Effector CD8-positive, alpha-beta T cell (primary cell): ENCODE measurements around the gene ZNF776.
"Not testable (repeated sequence)": the region's sequence is repeated elsewhere in the genome, so short reads cannot be mapped to it uniquely, and the experiment has no call there.

ENCODE experiments used
- DNase-seq: peaks from one replicate; lab custom pipeline; 2025; lab: John Stamatoyannopoulos, UW
- total RNA-seq, 4 experiments: gene quantifications; one replicate each; lab custom pipeline; 2026; lab: John Stamatoyannopoulos, UW

Gene ZNF776
- total RNA-seq: 30.4 to 67.6 (median 57.9) reads per million in 4 experiments

GRCh38 chr19:57746580-57747471 lies at the start of gene ZNF776:
Gene ZNF776 (plus strand): TSS chr19:57746815. CDS start chr19:57747059, 244 bp downstream.
- peak; percentile 63 for DNase-seq

- no peak for DNase-seq
Observed at GRCh38 chr19:57701625-57702024, 45.0 kb upstream of the ZNF776 start.

GRCh38 chr19:57706346-57706745 lies 40.3 kb upstream of the ZNF776 start:
- DNase-seq: no peak

- DNase-seq: peak; percentile 36
Observed at GRCh38 chr19:57708641-57709361, 37.8 kb upstream of the ZNF776 start, which contains the start of gene ZNF154. Gene ZNF154 (minus strand): TSS chr19:57709204. CDS start chr19:57708971, 233 bp downstream.

- DNase-seq: no peak
Observed at GRCh38 chr19:57709616-57710015, 37.0 kb upstream of the ZNF776 start.

GRCh38 chr19:57712222-57712621 lies 34.4 kb upstream of the ZNF776 start:
- DNase-seq: no peak

- no peak for DNase-seq
Observed at GRCh38 chr19:57719424-57719823, 27.2 kb upstream of the ZNF776 start.

GRCh38 chr19:57719901-57720519 lies 26.6 kb upstream of the ZNF776 start:
- DNase-seq: no peak

- DNase-seq: no peak
Observed at GRCh38 chr19:57720878-57721277, 25.7 kb upstream of the ZNF776 start.

GRCh38 chr19:57738320-57738719 lies 8.3 kb upstream of the ZNF776 start:
- peak; percentile 14 for DNase-seq

GRCh38 chr19:57738770-57739169 lies 7.8 kb upstream of the ZNF776 start:
- DNase-seq: not testable (repeated sequence)

- no peak for DNase-seq
Observed at GRCh38 chr19:57747472-57747807, 825 bp downstream of the ZNF776 start.

GRCh38 chr19:57748029-57748428 lies 1.4 kb downstream of the ZNF776 start:
- no peak for DNase-seq

GRCh38 chr19:57754091-57754673 lies 7.6 kb downstream of the ZNF776 start:
- no peak for DNase-seq

- DNase-seq: no peak
Observed at GRCh38 chr19:57755031-57755430, 8.4 kb downstream of the ZNF776 start.

- no peak for DNase-seq
Observed at GRCh38 chr19:57757941-57758340, 11.3 kb downstream of the ZNF776 start.

- DNase-seq: no peak
Observed at GRCh38 chr19:57759096-57759495, 12.5 kb downstream of the ZNF776 start.

- DNase-seq: peak; percentile 77
Observed at GRCh38 chr19:57769345-57770131, 22.9 kb downstream of the ZNF776 start, which contains the start of gene ZNF586. Gene ZNF586 (plus strand): TSS chr19:57769676. CDS start chr19:57769843, 167 bp downstream.

GRCh38 chr19:57771417-57771816 lies 24.8 kb downstream of the ZNF776 start:
- no peak for DNase-seq

GRCh38 chr19:57773488-57773887 lies 26.9 kb downstream of the ZNF776 start:
- no peak for DNase-seq

GRCh38 chr19:57776764-57777296 lies 30.2 kb downstream of the ZNF776 start:
- no peak for DNase-seq
